HPDE6-E6E7 (cell line): ENCODE measurements around the gene LIN28B.
A peak's percentile ranks its signal among the peaks of the same experiment; 100 is the strongest.
"Not testable (repeated sequence)": the region's sequence is repeated elsewhere in the genome, so short reads cannot be mapped to it uniquely, and the experiment has no call there.

ENCODE experiments used
- DNase-seq: peaks from one replicate; pipeline ENCODE4 v3.0.0; 2011; ENCODE audit warnings: missing footprints; ENCODE audit errors: extremely low spot score

The LIN28B gene

GRCh38 chr6:105067329-105067728 is 110.4 kb downstream of the LIN28B start:
- no peak for DNase-seq

- no peak for DNase-seq
Observed at GRCh38 chr6:105068407-105068806, 111.5 kb downstream of the LIN28B start.

GRCh38 chr6:105069821-105070445 is 113.0 kb downstream of the LIN28B start:
- peak; percentile 4 for DNase-seq

GRCh38 chr6:105072798-105073199 is 115.9 kb downstream of the LIN28B start:
- DNase-seq: no peak

- no peak for DNase-seq
Observed at GRCh38 chr6:105075210-105075609, 118.3 kb downstream of the LIN28B start.

GRCh38 chr6:105076418-105076817 is 119.5 kb downstream of the LIN28B start:
- DNase-seq: not testable (repeated sequence)

GRCh38 chr6:105077596-105078385 is 120.9 kb downstream of the LIN28B start:
- DNase-seq: peak; percentile 8

GRCh38 chr6:105078386-105078708 is 121.4 kb downstream of the LIN28B start:
- DNase-seq: no peak

GRCh38 chr6:105080279-105080678 is 123.4 kb downstream of the LIN28B start:
- no peak for DNase-seq

- not testable (repeated sequence) for DNase-seq
Observed at GRCh38 chr6:105081662-105082061, 124.8 kb downstream of the LIN28B start.

- peak; percentile 13 for DNase-seq
Observed at GRCh38 chr6:105087571-105088211, 130.8 kb downstream of the LIN28B start.

- DNase-seq: no peak
Observed at GRCh38 chr6:105091140-105091829, 134.4 kb downstream of the LIN28B start.

GRCh38 chr6:105094133-105094640 is 137.3 kb downstream of the LIN28B start:
- DNase-seq: no peak

GRCh38 chr6:105095139-105095538 is 138.2 kb downstream of the LIN28B start:
- no peak for DNase-seq

GRCh38 chr6:105097288-105097687 is 140.4 kb downstream of the LIN28B start:
- no peak for DNase-seq

GRCh38 chr6:105099371-105099770 is 142.5 kb downstream of the LIN28B start:
- DNase-seq: no peak

- DNase-seq: no peak
Observed at GRCh38 chr6:105102186-105102585, 145.3 kb downstream of the LIN28B start.

GRCh38 chr6:105105094-105105493 is 148.2 kb downstream of the LIN28B start:
- no peak for DNase-seq

GRCh38 chr6:105106260-105106659 is 149.4 kb downstream of the LIN28B start:
- no peak for DNase-seq

- no peak for DNase-seq
Observed at GRCh38 chr6:105107207-105107606, 150.3 kb downstream of the LIN28B start.

GRCh38 chr6:105108631-105109262 is 151.8 kb downstream of the LIN28B start:
- DNase-seq: no peak
